MV-4-11 (cell line): ENCODE results near the gene GGT6.
A peak's percentile ranks its signal among the peaks of the same experiment; 100 is the strongest.

Experiments
- DNase-seq: peaks from one replicate; lab custom pipeline; 2025; lab: John Stamatoyannopoulos, UW

GGT6 gene

DNA sequence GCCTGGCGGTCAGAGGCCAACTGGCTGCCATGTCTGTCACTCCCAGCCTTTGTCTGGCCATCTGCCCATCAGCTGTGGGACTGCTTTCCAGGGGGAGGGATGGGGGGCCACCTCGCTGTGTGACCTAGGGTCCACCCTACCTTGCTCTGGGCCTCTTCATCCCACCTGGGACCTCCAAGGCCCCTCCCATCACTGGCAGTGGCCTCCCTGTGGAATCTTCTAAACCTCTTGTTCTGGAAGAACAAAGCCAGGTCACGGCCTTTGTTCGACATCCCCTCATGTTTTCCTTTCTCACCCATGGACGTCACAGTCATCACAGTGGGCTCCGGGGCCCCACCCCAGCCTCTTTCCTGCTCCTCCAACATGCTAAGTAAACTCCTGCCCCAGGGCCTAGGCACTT, 37.7 kb downstream of the GGT6 start:
- no peak for DNase-seq

DNA sequence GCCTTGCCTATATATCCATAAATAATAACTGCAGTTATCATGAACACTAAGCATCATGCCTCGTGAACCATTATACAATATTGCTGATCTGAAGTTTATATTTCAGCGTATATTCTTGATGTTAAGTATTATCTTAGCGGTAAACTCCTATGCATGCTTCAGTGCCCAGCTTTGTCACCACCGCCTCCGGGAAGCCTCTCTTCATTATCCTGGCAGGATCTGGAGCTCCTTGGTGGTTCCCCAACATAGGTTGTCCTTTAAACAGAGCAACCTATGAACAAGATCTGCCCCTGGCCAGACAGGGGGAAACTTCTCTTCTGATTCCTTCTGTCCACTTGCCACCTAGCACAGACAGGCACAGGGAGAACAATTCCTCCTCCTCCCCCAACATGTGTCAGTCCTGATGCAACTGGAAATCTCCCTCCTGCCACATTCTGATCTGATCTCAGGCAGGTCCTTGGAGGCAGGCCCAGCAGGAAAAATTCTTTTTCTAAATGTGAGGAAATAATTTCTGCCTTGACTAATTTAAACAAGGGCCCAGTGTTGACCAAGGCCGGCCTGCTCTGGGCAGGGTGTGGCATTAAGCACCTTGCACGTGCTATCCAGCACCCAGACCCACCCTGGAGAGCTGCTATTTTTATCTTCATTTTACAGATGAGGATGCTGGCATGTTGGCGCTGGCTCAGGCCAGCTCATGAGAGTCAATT, 39.3 kb downstream of the GGT6 start:
- DNase-seq: no peak

DNA sequence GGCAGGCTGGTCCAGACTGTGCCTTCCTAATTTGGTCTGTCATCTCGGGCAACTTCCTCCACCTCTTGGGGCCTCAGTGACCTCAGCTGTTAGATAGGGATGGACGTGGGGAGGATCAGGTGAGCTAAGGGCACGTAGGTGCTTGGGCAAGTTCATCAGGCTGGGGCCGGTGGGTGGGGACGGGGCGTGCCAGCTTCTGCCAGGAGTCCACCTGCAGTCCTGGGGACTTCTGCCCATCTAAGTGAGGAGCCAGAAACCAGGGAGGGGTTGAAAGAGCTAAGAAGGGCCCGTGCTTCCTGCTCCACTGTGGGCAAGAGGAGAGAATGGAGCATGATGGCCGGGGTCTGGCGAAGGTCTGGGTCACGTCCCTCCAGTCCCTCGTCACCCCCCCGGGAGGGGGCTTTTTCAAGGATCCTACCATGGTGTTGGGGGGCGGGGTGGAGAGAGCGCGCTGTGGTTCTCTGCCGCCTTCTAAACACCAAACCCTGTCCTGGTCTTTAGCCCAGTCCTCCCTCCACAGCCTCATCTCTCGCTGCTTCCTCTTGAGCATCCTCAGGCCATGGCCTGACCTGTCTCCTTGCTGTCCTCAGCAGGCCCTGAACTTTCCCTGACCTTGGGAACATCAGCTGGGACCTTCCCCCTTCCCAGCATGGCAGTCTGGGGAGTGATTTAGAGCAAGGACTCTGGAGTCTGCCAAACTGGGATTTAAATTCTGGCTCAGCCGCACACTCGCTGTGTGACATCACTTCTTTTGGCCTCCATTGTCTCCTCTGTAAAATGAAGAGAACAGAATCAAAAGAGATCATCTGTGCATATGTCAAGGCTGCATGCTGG, 40.1 kb downstream of the GGT6 start:
- DNase-seq: no peak

DNA sequence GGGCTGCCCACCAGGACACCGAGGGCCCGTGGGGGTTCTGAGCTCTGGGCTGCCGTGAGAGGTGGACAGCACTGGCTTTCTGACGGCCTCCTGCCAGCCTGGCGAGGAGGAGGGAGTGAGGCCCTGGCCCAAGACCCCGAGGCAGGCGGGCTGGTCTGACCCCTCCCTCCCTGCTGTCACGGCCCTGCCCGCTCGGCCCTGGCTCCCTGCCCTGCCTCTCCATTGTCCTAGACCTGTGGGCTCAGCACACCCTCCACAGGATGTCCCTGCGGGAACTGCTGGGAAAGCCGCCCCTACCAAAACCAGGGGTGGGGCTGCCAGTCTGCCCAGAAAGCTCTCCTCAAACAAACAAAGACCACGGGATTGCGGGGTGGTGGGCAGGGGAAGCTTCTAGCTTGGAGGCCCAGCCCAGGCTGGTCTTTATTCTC, 41.0 kb downstream of the GGT6 start:
- DNase-seq: no peak

DNA sequence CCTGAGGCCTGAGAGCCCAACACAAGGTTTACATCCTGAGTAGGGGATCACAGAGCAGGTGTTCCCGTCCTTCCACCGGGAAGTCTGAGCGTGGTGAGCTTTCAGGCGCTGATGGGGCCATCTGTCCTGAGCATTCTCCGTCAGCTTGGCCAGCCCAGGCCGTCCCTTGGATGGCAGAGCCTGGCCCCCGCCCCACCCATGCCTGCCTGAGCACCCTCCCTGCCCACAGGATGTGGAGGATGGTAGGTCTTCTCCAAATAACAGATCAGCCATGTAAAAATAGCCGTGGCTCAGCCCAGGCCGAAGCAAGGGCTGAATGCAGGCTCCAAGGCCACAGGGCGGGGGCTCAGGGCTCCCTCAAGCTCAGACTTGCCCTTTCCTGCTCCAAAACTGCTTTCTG, 41.5 kb downstream of the GGT6 start:
- peak; percentile 18 for DNase-seq

DNA sequence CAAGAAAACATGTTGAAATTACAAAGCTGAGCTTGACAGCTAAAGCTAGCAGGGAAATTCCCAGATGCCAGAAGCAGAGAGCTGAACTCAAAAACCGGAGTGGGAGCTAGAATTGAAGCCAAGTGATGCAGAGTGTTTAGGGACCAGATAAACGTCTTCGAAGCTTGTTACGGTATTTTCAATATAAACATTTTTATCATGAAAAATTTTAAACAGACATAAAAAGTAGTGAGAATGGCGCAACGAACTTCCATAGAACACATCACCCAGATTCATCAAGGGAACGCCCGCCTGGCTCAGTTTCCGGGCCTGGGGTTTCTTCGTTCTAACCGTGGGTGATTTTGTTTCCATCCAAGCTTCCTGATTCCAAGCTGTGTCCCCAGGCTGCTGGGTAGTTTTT, 43.6 kb downstream of the GGT6 start:
- DNase-seq: no peak

DNA sequence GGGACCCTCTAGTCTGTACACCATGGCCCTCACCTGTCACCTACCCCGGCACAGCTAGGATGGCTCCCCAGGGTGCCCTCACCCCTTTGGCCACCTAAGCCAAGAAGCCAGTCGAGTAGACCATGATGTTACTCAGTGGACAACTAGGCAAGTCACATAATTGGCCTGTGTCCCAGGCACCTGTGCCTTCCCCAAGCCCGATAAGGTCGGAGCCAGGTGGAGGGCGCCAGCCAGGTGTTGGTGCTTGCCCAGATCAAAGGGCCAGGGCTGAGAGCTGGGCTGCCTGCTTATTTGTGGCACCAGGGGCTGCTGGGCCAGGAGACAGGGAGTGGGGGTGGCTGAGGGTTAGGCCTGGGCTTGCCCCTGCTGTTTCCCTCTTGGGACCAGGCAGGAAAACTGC, 44.9 kb downstream of the GGT6 start:
- no peak for DNase-seq

DNA sequence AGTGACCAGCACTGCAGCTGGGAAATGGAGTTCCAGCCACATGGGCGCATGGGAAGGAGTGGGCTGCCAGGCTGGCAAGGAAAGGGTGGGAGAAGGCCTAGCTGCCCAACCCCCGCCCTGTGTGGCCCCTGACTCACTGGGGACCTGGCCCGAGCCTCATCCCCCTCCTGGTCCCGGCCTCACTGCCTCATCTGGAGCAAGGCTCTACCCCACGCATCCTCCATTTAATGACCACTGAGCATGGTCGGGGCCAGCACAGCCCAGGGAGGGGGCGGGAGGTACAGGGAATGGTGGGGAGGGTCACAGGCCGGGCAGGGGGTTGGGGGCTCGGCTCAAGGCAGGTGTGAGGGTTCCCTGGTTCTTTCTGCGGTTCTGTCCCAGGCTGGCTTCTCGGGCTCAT, 45.6 kb downstream of the GGT6 start:
- DNase-seq: no peak

DNA sequence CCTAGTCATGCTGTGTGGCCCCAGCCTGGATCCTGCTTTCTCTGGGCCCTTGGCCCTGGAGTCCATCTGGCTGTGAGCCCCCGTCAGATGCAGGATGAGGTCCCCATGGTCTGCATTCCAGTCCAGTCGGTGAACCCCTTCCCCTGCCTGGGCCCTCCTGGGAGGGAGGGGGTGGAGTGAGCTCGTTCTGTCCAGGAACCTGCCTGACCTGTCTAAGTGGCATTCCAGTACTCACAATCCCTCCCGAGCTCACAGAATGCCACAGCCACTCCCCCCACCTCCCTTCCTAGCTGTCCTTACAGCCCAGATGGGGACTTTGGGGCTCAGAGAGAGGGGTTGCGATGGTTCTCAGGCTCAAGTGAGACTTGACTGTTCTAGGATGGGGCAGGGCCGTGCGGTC, 46.2 kb downstream of the GGT6 start:
- DNase-seq: no peak

DNA sequence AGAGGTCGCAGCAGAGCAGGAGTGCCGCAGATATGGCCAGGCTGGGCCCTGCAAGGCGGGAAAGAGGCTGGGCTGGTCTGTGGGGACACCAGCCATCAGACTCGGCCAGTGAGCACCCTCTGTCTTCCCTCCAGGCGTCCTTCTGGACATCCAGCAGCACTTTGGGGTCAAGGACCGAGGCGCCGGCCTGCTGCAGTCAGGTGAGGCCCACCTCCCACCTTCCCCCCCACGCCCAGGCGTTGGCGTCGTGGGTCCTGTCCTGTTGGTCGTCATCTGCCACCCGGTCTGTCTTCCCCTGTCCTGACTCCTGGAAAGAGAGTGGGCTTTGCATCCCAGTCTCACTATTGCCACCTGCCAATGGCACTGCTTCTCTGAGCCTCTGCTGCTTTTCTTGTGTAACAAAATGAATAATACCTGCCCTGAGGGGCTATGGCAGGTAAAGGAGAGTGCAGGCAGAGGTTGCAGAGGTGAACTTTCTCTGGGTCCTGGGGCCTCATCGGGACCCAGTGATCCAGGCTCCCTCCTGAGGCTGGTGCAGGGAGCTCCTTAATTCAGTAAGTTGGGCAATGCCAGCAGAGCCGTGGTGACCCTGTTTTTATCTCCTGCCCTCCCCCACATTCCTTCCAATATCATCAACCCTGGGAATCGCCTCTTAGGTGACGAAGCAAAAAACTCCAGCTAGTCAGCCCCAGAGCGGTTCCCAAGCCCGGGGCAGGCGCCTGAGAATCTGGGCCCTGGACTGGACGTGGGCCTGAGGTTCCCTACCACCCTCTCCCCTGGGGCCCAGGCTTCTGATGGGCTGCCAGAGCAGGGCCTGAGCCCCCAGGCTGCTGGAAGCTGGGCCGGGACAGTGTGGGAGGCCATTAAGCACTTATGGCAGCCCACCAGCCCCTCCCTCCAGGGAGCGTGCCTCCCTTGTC, 47.0 kb downstream of the GGT6 start:
- no peak for DNase-seq

DNA sequence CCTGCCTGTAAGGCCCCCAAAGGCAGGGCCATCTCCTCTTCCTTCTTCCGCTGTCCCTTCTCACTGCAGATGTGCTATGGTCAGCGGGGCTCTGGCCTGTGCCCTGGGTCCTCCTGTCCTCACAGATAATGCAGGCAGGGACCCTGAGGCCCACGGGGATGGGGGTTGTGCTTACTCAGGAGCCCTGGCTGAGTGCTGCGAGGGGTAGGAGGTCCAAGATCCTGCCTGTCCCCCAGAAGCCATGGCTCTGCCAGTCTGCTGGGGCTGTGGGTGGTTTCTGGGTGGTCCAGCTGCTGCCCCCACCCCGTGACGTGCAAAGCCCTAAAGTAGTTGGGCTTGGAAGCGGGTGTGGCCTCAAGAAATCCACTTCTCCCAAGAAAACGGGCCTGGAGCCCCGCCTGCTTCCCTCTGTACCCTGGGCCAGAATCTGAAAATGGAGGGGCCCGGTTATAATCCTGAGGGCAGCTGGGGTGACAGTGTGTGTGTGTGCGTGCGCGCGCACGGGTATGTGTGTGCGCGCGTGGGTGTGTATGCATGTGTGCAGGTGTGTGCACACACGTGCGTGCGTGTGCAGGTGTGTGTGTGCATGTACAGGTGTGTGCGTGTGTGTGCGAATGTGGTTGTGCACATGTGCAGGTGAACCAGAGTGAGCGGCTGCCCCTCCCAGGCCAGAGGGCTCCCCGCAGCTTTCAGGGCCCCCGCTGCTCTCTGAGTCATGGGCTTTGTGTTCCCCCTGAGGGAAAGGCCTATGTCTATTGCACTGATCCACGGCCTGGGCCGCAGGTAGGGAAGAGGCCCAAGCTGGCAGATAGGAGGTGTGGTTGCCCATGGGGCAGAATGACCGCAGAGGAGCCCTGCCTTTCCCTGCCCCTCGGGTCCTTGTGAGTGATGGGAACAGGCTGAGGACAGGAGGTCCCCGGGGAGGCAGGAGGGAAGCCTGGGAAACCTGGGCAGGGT, 47.9 kb downstream of the GGT6 start:
- DNase-seq: no peak

DNA sequence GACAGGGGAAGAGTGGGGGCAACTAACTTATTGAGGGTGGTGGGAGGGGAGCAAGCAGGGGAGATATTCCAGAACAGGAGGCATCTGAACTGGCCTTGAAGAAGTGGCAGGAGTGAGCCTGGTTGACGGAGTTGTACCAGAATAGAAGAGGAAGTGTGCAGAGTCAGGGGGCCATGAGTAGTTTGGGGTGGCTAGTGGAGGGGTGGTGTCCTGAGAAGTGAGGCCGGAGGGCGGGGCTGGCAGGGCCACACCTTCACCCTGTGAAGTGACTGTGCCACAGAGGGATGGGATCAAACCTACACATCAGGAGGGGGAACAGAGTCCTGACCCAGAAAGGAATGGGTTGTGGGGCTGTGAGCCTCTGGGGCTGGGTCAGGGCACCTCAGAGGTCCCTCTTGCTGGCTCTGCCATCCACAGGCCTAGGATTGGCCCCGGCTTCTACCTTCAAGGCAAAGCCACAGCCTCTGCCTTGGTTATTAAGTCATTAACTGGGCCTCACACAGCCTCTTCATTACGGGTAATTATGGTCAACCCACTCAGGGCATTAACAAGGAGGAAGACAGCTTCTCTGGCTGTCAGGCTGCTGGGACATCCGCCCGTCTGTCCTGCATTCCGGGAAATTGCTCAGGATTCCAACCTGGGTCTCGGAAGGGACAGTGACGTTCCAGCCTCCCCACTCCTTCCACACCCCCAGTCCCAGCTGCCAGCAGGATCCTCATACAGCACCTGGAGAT, 49.0 kb downstream of the GGT6 start:
- peak; percentile 41 for DNase-seq

DNA sequence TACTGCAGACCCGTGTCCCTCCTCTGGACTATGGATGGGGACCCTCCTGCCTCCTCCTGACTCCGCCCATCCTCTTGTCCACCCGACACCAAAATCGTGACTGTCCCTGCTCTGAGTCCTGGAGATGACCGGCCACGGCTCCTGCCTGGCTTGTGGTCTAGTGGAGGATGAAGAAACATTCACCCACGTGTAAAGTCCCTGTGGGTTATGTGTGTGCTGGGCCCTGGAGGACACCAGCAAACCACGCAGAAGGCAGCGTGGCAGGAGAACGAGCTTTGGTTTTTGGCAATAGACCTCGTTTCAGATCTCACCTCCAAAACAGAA, 49.8 kb downstream of the GGT6 start:
- DNase-seq: peak; percentile 45

DNA sequence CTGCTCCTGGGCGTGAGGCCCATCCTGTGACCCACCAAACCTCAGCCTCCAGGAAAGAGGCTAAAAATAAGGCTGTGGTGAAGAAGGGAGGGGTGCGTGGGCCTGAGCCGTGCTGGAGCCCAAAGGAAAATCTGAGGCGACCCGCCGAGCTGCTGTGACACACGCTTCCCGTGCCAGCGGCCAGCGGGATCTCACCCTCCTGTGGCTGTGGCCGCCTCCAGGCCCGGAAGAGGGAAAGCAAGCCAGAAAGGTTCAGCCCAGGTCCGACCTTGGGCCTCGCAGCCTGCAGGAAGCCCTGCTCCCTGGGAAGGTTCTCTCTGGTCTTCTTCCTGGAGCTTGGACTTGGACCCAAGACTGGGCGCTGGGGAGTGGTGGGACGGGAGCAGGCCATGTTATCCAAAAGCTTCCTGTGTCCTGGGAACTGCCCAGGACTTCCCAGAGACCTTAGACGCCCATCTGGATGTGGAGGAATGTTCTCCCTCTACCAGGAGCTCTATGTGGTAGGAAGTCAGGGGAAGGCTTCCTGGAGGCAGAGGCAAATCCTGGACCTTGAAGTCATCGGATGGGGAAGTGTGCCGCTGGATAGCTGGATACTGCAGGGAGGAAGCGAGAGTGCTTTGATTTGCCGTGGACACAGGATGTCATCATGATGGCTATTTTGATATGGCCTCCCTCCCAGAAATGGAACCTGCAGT, 50.3 kb downstream of the GGT6 start:
- peak; percentile 45 for DNase-seq

DNA sequence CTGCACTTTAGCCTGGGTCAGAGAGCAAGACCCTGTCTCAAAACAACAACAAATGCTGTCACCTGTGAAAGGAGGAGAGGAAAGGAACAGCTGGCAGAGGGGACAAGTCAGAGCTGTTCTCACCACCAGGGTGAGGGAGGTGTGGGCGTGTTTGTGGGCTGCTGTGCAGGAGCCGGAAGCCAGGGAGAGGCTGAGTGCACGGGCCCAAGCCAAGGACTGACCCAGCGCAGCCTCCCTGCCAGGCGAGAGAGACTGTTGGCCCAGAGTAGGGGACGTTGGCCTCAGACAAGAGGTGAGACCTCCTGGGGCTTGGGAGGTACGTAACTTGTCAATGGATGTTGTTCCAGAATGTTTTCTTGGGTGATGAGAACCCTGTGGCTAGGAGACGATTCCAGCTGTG, 51.0 kb downstream of the GGT6 start:
- peak; percentile 31 for DNase-seq

DNA sequence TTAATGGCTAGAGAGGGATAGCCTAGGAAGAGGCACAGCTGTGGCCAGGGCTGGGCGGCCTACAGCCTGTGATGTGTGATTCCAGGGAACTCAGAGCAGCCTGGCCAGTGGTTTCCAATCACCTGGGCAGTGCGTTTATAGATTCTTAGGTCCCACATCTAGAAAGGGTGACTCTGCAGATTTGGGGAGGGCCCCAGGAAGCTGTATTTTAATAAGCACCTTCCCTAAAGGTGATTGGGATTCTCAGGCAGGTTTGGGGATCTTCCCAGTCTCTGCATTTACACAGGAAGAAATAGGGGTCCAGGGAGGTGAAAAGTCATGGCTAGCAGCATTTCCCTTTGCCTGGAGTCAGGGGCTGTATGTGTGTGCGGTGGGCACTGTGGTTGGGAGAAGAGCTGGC, 52.2 kb downstream of the GGT6 start:
- no peak for DNase-seq

DNA sequence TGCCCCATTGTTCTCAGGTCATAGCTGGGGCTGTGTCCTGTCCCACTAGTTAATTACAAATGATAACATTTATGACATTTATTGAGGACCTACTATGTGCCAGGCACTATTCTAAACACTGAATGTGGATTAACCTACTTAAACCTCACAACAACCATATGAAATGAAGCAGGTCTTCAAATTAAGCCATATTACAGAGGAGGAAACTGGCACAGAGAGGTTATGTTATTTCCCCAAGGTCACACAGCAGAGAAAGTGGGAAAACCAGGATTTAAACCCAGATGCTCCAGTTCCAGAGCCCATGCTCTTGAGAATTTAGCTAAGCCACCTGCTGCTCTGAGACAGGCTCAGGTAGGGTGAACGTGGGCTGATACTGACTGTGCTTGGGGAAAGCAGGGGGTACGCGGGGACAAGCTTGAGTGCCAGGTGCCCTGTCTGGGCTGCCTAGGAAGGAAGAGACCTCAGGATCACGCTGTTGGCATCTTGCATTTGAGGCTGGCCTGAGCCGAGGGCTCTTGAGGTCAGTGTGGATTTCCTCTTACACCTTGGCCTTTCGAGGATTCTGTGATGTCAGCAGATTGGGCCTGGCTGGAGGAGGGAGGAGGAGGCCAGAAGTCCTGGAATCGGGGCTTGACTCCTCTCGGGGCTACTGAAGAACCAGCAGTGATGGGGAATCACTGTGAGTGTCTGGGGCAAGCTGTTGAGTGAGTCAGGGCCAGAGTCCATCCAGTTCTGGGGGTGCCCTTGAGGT, 52.8 kb downstream of the GGT6 start:
- DNase-seq: no peak
